Vagina (tissue), 2 donors: Measurements from ENCODE around the gene GNPTG. TPM values are rescaled to one million over a fixed set of nuclear protein-coding genes. Genes with fewer than 3 reads are reported as not detected.

Experiments used
- DNase-seq, 2 donors: peaks; one replicate each; pipeline ENCODE4 v3.0.0-alpha.2; 2017; ENCODE audit errors: extremely low spot score in 2 of 2
- H3K27ac ChIP-seq: fragments of 200-600 bp; sonication (generic); one replicate; pipeline ENCODE4 v1.5.1; 2019
- H3K27me3 ChIP-seq: fragments of 200-600 bp; sonication (generic); one replicate; pipeline ENCODE4 v1.5.1; 2019
- H3K36me3 ChIP-seq, 2 donors: fragments of 200-600 bp; sonication (generic); one replicate each; pipeline ENCODE4 v1.5.1; 2017 to 2019
- H3K4me1 ChIP-seq: fragments of 200-600 bp; sonication (generic); one replicate; pipeline ENCODE4 v1.5.1; 2019
- H3K4me3 ChIP-seq, 2 donors: fragments of 200-600 bp; sonication (generic); 1 replicate in 1 of 2; 2 replicates in 1 of 2; pipeline ENCODE4 v1.5.1; 2016 to 2019
- H3K9me3 ChIP-seq: fragments of 200-600 bp; sonication (generic); one replicate; pipeline ENCODE4 v1.5.1; 2019
- CTCF ChIP-seq, 3 experiments: fragments of 450-650 bp in 2 of 3; fragments of 200-600 bp in 1 of 3; sonication (generic) in 1 of 3; IDR thresholded peaks; one replicate each; pipeline ENCODE4 v1.5.1; 2017 to 2019; ENCODE audit warnings: antibody characterized with exemption in 3 of 3, mild to moderate bottlenecking in 2 of 3, moderate library complexity in 2 of 3
- POLR2A ChIP-seq, 2 donors: fragments of 450-650 bp; IDR thresholded peaks; one replicate each; pipeline ENCODE4 v1.6.1; 2017; ENCODE audit warnings: antibody characterized with exemption in 2 of 2, mild to moderate bottlenecking in 2 of 2, moderate library complexity in 2 of 2
- POLR2AphosphoS5 ChIP-seq, 2 donors: sonication (generic); formaldehyde crosslinking; IDR thresholded peaks; one replicate each; pipeline ENCODE4 v1.9.0; 2017; ENCODE audit warnings: antibody characterized with exemption in 2 of 2, mild to moderate bottlenecking in 2 of 2, low read depth in 1 of 2; ENCODE audit not compliant: insufficient read depth in 1 of 2
- intact Hi-C: fragments of 100-400 bp; cut with DNase I; formaldehyde crosslinking; loops from one replicate; pipeline ENCODE4 v1.15.1; 2023
- total RNA-seq: library from RNA; depleted of rRNA; stranded (reverse); fragments of >200 nt; gene quantifications from one replicate; pipeline ENCODE4 v1.2.3, GENCODE V29; 2016

The GNPTG gene
- total RNA-seq, 1 donor from 2014 or later, result 63.3 TPM

- H3K27me3 ChIP-seq, result peaks cover 11% of the 10 kb centered on the region
- TF ChIP-seq CTCF (IDR thresholded peaks at IDR 0.05) (no peak), POLR2A (IDR thresholded peaks at IDR 0.05) (no peak), POLR2AphosphoS5 (IDR thresholded peaks at IDR 0.05; ENCODE audit: insufficient read depth in 1 of 2, low read depth in 1 of 2) (no peak)
- intact Hi-C loops, result no loop called here
- H3K36me3 ChIP-seq, result no peaks in the 10 kb centered on the region
- no peaks in the 10 kb centered on the region for H3K9me3 ChIP-seq
- peaks cover 26% of the 10 kb centered on the region for H3K4me1 ChIP-seq
- H3K27ac ChIP-seq, result no peak overlapping the region
- no peak for DNase-seq
- H3K4me3 ChIP-seq, result no peak overlapping the region
These were observed 15.1 kb upstream of the GNPTG start for GRCh38 chr16:1336619-1337018.

GRCh38 chr16:1337486-1337885 lies 14.2 kb upstream of the GNPTG start:
- Histone ChIP-seq H3K36me3 (no peaks in the 10 kb centered on the region), H3K4me3 (no peak overlapping the region), H3K4me1 (peaks cover 22% of the 10 kb centered on the region), H3K27me3 (peaks cover 11% of the 10 kb centered on the region), H3K9me3 (no peaks in the 10 kb centered on the region), H3K27ac (no peak overlapping the region)
- TF ChIP-seq POLR2AphosphoS5 (IDR thresholded peaks at IDR 0.05; ENCODE audit: insufficient read depth in 1 of 2, low read depth in 1 of 2) (no peak), CTCF (IDR thresholded peaks at IDR 0.05) (no peak), POLR2A (IDR thresholded peaks at IDR 0.05) (no peak)
- no peak for DNase-seq
- intact Hi-C loops, result no loop called here

- intact Hi-C loops, result no loop called here
- Histone ChIP-seq H3K4me1 (peaks cover 22% of the 10 kb centered on the region), H3K27me3 (peaks cover 11% of the 10 kb centered on the region), H3K27ac (no peak overlapping the region), H3K9me3 (no peaks in the 10 kb centered on the region), H3K36me3 (no peaks in the 10 kb centered on the region), H3K4me3 (no peak overlapping the region)
- no peak for DNase-seq
- TF ChIP-seq CTCF (IDR thresholded peaks at IDR 0.05), result no peak
- TF ChIP-seq POLR2A (IDR thresholded peaks at IDR 0.05), result no peak
- no peak for TF ChIP-seq POLR2AphosphoS5 (IDR thresholded peaks at IDR 0.05; ENCODE audit: insufficient read depth in 1 of 2, low read depth in 1 of 2)
These were observed 13.5 kb upstream of the GNPTG start for GRCh38 chr16:1338119-1338730.

- TF ChIP-seq CTCF (IDR thresholded peaks at IDR 0.05) (no peak), POLR2A (IDR thresholded peaks at IDR 0.05) (no peak), POLR2AphosphoS5 (IDR thresholded peaks at IDR 0.05; ENCODE audit: insufficient read depth in 1 of 2, low read depth in 1 of 2) (no peak)
- no peaks in the 10 kb centered on the region for H3K9me3 ChIP-seq
- intact Hi-C loops, result no loop called here
- no peak for DNase-seq
- no peaks in the 10 kb centered on the region for H3K36me3 ChIP-seq
- no peak overlapping the region for H3K4me3 ChIP-seq
- peaks cover 21% of the 10 kb centered on the region for H3K4me1 ChIP-seq
- no peak overlapping the region for H3K27ac ChIP-seq
- peaks cover 6% of the 10 kb centered on the region for H3K27me3 ChIP-seq
These were observed 12.7 kb upstream of the GNPTG start for GRCh38 chr16:1338855-1339675.
